GM18873 (cell line): ENCODE results near the gene CSAG3.

Source experiments
- ATAC-seq: cut with Tn5 transposase; IDR thresholded peaks from one replicate; pipeline ENCODE4 v1.9.1; 2021; ENCODE audit warnings: mild to moderate bottlenecking, moderate library complexity, moderate number of reproducible peaks; ENCODE audit not compliant: unreplicated experiment, low FRiP score

Gene CSAG3

DNA sequence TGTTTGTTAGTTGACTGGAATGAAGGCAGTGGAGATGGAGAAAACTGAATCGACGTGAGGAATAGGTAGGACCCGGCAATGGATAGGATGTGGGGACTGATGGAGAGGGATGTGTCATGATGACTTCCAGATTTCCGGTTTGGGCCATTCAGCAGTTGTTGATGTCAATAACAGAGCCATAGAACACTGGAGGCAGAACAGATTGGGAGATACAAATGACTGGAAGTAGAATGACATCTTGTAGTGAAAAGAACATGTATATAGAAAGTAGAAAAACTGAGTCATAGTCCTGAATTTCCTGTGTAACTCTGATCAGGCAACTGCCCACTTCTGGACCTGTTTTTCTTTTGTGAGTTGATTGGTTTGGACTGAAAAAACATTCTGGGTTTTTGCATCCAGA, 47.0 kb downstream of the CSAG3 start:
- no peak for ATAC-seq
